ENCODE results near the gene RPLP1.

Gene RPLP1

DNA sequence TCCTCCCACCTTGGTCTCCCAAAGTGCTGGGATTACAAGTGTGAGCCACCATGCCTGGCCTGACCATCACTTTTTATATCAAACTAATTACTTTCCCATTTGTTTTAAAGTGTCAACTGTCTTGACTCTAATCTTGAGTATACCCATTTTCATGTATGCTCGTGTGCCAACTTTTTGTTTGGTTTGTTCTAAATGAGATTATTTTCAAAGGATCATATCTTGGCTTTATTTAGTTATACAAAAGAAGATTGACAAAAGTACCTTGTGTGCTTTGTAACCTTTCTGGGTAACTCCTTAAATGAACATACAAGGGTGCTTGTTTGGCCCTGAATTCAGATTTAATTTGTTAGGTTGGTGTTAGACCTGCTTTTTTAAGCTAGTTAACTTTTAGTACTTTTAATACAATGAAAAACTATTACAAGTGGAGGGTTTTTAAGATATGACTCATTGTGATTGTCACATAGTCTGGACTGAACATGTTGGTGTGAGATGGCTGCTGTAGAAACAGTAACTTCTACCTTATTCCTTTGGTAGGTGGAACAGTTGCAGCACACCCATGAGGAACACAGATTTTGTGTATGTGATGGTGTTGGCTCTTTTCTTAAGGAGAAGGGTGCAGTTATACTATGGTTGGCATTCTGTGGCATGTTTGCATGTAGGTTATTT lies 27.7 kb upstream of the RPLP1 start:
- no peak overlapping the region for H3K4me3 ChIP-seq (ENCODE audit: low read depth, low read length)
- TF ChIP-seq POLR2A (IDR thresholded peaks at IDR 0.05; ENCODE audit: extremely low read depth, insufficient read length): no peak
- TF ChIP-seq, protein P1, sequence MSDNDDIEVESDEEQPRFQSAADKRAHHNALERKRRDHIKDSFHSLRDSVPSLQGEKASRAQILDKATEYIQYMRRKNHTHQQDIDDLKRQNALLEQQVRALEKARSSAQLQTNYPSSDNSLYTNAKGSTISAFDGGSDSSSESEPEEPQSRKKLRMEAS (IDR thresholded peaks at IDR 0.05; ENCODE audit: low read depth, low read length): no peak
- TF ChIP-seq MYC (IDR thresholded peaks at IDR 0.05; ENCODE audit: low read depth, low read length): no peak
- TF ChIP-seq, protein P2, sequence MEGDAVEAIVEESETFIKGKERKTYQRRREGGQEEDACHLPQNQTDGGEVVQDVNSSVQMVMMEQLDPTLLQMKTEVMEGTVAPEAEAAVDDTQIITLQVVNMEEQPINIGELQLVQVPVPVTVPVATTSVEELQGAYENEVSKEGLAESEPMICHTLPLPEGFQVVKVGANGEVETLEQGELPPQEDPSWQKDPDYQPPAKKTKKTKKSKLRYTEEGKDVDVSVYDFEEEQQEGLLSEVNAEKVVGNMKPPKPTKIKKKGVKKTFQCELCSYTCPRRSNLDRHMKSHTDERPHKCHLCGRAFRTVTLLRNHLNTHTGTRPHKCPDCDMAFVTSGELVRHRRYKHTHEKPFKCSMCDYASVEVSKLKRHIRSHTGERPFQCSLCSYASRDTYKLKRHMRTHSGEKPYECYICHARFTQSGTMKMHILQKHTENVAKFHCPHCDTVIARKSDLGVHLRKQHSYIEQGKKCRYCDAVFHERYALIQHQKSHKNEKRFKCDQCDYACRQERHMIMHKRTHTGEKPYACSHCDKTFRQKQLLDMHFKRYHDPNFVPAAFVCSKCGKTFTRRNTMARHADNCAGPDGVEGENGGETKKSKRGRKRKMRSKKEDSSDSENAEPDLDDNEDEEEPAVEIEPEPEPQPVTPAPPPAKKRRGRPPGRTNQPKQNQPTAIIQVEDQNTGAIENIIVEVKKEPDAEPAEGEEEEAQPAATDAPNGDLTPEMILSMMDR (IDR thresholded peaks at IDR 0.05; ENCODE audit: low read depth, low read length): no peak
- no peak for DNase-seq (ENCODE audit: low read depth)

DNA sequence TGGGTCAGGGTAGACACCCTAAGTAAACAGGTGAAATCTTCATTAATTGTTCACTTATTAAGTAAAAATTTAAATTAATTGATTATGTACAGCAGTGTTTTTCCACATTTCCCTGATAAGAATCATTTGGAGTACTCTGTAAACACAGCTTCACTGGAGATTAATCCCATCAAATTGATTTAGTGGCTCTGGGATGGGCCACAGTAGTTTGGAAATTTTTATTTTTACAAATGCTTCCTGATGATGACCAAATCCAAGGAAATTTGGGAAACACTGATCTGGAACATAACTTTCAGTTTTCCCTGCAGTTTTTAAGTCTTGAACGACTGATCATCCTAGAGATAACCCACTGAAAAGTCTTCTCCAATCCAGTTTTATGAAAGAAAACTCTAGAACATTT lies 18.8 kb upstream of the RPLP1 start:
- H3K4me3 ChIP-seq (ENCODE audit: low read depth, low read length): no peak overlapping the region
- DNase-seq (ENCODE audit: low read depth): no peak
- TF ChIP-seq, protein P1 (IDR thresholded peaks at IDR 0.05; ENCODE audit: low read depth, low read length): no peak
- TF ChIP-seq POLR2A (IDR thresholded peaks at IDR 0.05; ENCODE audit: extremely low read depth, insufficient read length) (no peak), MYC (IDR thresholded peaks at IDR 0.05; ENCODE audit: low read depth, low read length) (no peak)
- TF ChIP-seq, protein P2 (IDR thresholded peaks at IDR 0.05; ENCODE audit: low read depth, low read length): no peak

DNA sequence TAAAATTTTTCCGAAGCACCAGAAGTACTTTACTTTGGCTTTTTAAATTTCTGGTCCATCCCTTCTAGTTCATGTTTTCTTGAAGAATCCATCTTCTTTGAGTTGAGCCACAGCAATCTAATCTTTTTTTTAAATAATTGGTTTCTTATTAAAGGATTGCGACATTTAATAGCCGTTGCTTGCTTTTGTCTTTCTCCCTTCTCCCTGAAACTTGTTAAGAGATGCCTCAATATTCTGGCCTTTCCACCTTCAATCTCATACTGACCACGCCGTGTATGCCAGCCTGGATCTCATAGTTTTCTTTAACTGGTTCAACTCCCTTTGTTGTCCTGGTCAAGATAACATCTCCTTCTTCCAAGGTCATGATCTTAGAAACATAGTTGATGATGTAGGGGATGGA lies 18.4 kb upstream of the RPLP1 start:
- TF ChIP-seq, protein P1 (IDR thresholded peaks at IDR 0.05; ENCODE audit: low read depth, low read length): no peak
- TF ChIP-seq, protein P2 (IDR thresholded peaks at IDR 0.05; ENCODE audit: low read depth, low read length): no peak
- TF ChIP-seq POLR2A (IDR thresholded peaks at IDR 0.05; ENCODE audit: extremely low read depth, insufficient read length) (no peak), MYC (IDR thresholded peaks at IDR 0.05; ENCODE audit: low read depth, low read length) (no peak)
- no peak for DNase-seq (ENCODE audit: low read depth)
- no peak overlapping the region for H3K4me3 ChIP-seq (ENCODE audit: low read depth, low read length)

DNA sequence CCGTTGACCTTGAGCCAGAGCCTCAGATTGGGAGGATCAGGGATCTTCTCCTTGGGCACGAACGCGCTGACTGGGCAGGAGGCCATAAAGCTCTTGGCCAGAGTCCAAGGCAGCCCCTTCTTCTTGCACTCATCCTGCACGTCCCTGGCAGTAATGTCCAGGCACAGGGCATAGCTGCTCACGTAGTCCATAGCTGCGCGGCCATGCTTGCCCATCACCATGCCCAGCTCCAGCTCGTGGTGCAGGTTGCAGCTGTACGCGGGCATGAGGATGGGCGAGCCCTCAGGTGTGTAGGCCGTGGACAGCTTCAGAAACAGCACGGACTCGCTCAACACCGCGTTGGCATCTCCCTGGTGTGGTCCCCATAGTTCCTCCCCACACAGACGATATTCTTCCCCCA lies 17.9 kb upstream of the RPLP1 start:
- TF ChIP-seq, protein P1 (IDR thresholded peaks at IDR 0.05; ENCODE audit: low read depth, low read length): no peak
- TF ChIP-seq, protein P2 (IDR thresholded peaks at IDR 0.05; ENCODE audit: low read depth, low read length): no peak
- TF ChIP-seq POLR2A (IDR thresholded peaks at IDR 0.05; ENCODE audit: extremely low read depth, insufficient read length) (no peak), MYC (IDR thresholded peaks at IDR 0.05; ENCODE audit: low read depth, low read length) (no peak)
- no peak overlapping the region for H3K4me3 ChIP-seq (ENCODE audit: low read depth, low read length)
- DNase-seq (ENCODE audit: low read depth): no peak

DNA sequence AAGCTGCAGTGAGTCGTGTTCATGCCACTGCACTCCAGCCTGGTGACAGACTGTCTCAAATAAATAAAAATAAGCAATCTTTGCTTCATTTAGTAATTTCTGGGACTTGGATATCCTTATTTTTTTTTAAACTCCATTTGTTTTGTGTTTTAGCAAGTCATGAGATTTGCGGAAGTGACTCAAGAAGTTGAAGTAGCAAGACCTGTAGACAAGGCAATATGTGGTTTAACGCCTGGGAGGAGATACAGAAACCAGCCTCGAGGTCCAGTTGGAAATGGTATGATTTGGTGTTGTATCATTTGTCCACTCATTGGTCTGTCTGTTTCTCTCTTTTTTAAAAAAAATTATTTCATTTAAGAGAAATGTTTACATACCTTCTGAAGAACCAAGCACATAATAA lies 16.6 kb upstream of the RPLP1 start:
- no peak for DNase-seq (ENCODE audit: low read depth)
- TF ChIP-seq, protein P2 (IDR thresholded peaks at IDR 0.05; ENCODE audit: low read depth, low read length): no peak
- TF ChIP-seq POLR2A (IDR thresholded peaks at IDR 0.05; ENCODE audit: extremely low read depth, insufficient read length) (no peak), MYC (IDR thresholded peaks at IDR 0.05; ENCODE audit: low read depth, low read length) (no peak)
- TF ChIP-seq, protein P1 (IDR thresholded peaks at IDR 0.05; ENCODE audit: low read depth, low read length): no peak
- no peak overlapping the region for H3K4me3 ChIP-seq (ENCODE audit: low read depth, low read length)

Data from NB4 (cell line).